B cell (primary cell): ENCODE measurements around the gene GCN1. TPM values are rescaled to one million over a fixed set of nuclear protein-coding genes. Genes with fewer than 3 reads are reported as not detected.

ENCODE experiments used
- ATAC-seq: fragments of 200-7000 bp; cut with Tn5 transposase; one replicate; pipeline ENCODE4 v1.10.0; 2021; ENCODE audit warnings: low read depth, mild to moderate bottlenecking, moderate number of reproducible peaks, moderate library complexity
- CTCF ChIA-PET: fragments of 350-600 bp; sonication (Branson Sonifier 250); formaldehyde crosslinking; loops from one replicate; lab custom pipeline; 2021; ENCODE audit warnings: antibody characterized with exemption, inconsistent platforms; lab: Charles Lee
- POLR2A ChIA-PET: fragments of 350-600 bp; sonication (Branson Sonifier 250); formaldehyde crosslinking; loops from one replicate; lab custom pipeline; 2021; ENCODE audit warnings: antibody characterized with exemption; lab: Charles Lee
- DNase-seq: peaks from one replicate; pipeline ENCODE4 v3.0.0; 2013
- H2AFZ ChIP-seq: 2 replicates; pipeline ENCODE4 v1.6.1; 2012; ENCODE audit warnings: mild to moderate bottlenecking, low read depth, low read length; ENCODE audit not compliant: insufficient read depth, poor library complexity, severe bottlenecking
- H3K27ac ChIP-seq, 2 donors: 1 replicate in 1 of 2; 2 replicates in 1 of 2; pipeline ENCODE4 v1.5.1; 2012 to 2013; ENCODE audit warnings: low read length in 2 of 2, mild to moderate bottlenecking in 2 of 2, moderate library complexity in 1 of 2
- H3K27me3 ChIP-seq, 4 experiments: fragments of 200-600 bp in 1 of 4; sonication (generic) in 1 of 4; replicated peaks in 1 of 4; 1 replicate in 2 of 4; 2 replicates in 2 of 4; pipeline versions ENCODE4 v1.6.1 to v1.7.0; 2013 to 2016; ENCODE audit warnings: low read length in 3 of 4, mild to moderate bottlenecking in 2 of 4, mixed read lengths in 1 of 4, moderate library complexity in 1 of 4; ENCODE audit not compliant: insufficient read depth in 4 of 4, control insufficient read depth in 3 of 4; ENCODE audit errors: control extremely low read depth in 1 of 4
- H3K36me3 ChIP-seq, 2 experiments: replicated peaks in 1 of 2; 1 replicate in 1 of 2; 2 replicates in 1 of 2; pipeline versions ENCODE4 v1.6.1 to v1.7.1; 2013; ENCODE audit warnings: low read length in 1 of 2; ENCODE audit not compliant: insufficient read depth in 2 of 2, control insufficient read depth in 1 of 2; ENCODE audit errors: control extremely low read depth in 1 of 2, extremely low read depth in 1 of 2
- H3K4me1 ChIP-seq, 2 donors: fragments of 200-600 bp in 1 of 2; sonication (generic) in 1 of 2; 1 replicate in 1 of 2; 2 replicates in 1 of 2; pipeline versions ENCODE4 v1.5.1 to v1.6.1; 2013 to 2017; ENCODE audit warnings: low read length in 2 of 2; ENCODE audit not compliant: control insufficient read depth in 2 of 2, insufficient read depth in 2 of 2
- H3K4me2 ChIP-seq: replicated peaks from 2 replicates; pipeline ENCODE3; 2012; ENCODE audit warnings: mild to moderate bottlenecking, low read depth, low read length; ENCODE audit not compliant: poor library complexity, severe bottlenecking
- H3K4me3 ChIP-seq, 5 experiments: fragments of 200-600 bp in 1 of 5; sonication (generic) in 1 of 5; 1 replicate in 3 of 5; 2 replicates in 2 of 5; pipeline versions ENCODE4 v1.5.1 to v1.7.0; 2011 to 2016; ENCODE audit warnings: low read length in 4 of 5, mild to moderate bottlenecking in 4 of 5, low read depth in 2 of 5, control low read depth in 1 of 5, moderate library complexity in 1 of 5; ENCODE audit not compliant: insufficient read depth in 1 of 5; ENCODE audit errors: control extremely low read depth in 1 of 5, extremely low read depth in 1 of 5
- H3K79me2 ChIP-seq: fragments of 200-600 bp; sonication (generic); one replicate; pipeline ENCODE4 v1.6.0; 2016; ENCODE audit warnings: low read length; ENCODE audit not compliant: control insufficient read depth, insufficient read depth
- H3K9ac ChIP-seq: fragments of 200-600 bp; sonication (generic); 2 replicates; pipeline ENCODE4 v1.6.1; 2017; ENCODE audit warnings: mild to moderate bottlenecking, low read length, moderate library complexity
- H3K9me3 ChIP-seq, 3 donors: one replicate each; pipeline versions ENCODE4 v1.6.1 to v1.7.1; 2013; ENCODE audit warnings: low read length in 2 of 3; ENCODE audit not compliant: control insufficient read depth in 2 of 3, insufficient read depth in 1 of 3; ENCODE audit errors: control extremely low read depth in 1 of 3
- H4K20me1 ChIP-seq: 2 replicates; pipeline ENCODE4 v1.6.0; 2012; ENCODE audit warnings: mild to moderate bottlenecking, low read length; ENCODE audit not compliant: insufficient read depth, control insufficient read depth, poor library complexity, severe bottlenecking
- H3K27ac Mint-ChIP-seq: one replicate; pipeline ENCODE4 v1.8.0; 2021; ENCODE audit warnings: mixed read lengths
- H3K27me3 Mint-ChIP-seq: one replicate; pipeline ENCODE4 v1.8.0; 2021; ENCODE audit warnings: mixed read lengths
- H3K4me1 Mint-ChIP-seq: one replicate; pipeline ENCODE4 v1.8.0; 2021; ENCODE audit warnings: mixed read lengths
- H3K4me3 Mint-ChIP-seq: one replicate; pipeline ENCODE4 v1.8.0; 2021; ENCODE audit warnings: mixed read lengths
- H3K9me3 Mint-ChIP-seq: one replicate; pipeline ENCODE4 v1.8.0; 2022; ENCODE audit warnings: mixed read lengths; ENCODE audit not compliant: insufficient read depth
- EZH2 ChIP-seq: IDR thresholded peaks from 2 replicates; pipeline ENCODE4 v1.6.1; 2012; ENCODE audit warnings: borderline replicate concordance, low read depth, mild to moderate bottlenecking, moderate library complexity, low read length; ENCODE audit not compliant: insufficient read depth, poor library complexity, severe bottlenecking
- WGBS: methylation state at CpG from one replicate; pipeline ENCODE4 v1.1.5; 2013; ENCODE audit warnings: missing lambda C conversion rate; ENCODE audit not compliant: insufficient coverage; 5-methylcytosine and 5-hydroxymethylcytosine counted together
- intact Hi-C: fragments of 100-400 bp; cut with micrococcal nuclease; formaldehyde crosslinking; loops from one replicate; pipeline ENCODE4 v1.10.0; 2022
- polyA plus RNA-seq: library from polyadenylated mRNA; depleted of rRNA; stranded (reverse); fragments of >200 nt; gene quantifications from 2 replicates; pipeline ENCODE4 v1.2.3, GENCODE V29; 2012
- total RNA-seq, 2 donors: library from RNA; stranded (reverse); fragments of 120-200 nt in 1 of 2; gene quantifications; 1 replicate in 1 of 2; 2 replicates in 1 of 2; pipeline versions ENCODE4 v1.2.3 to v1.2.4, GENCODE V29; 2013 to 2022
- TF ChIP-seq, protein P1 (sequence below): fragments of 200-600 bp; IDR thresholded peaks from one replicate; pipeline ENCODE4 v1.8.0; 2022; ENCODE audit warnings: antibody characterized with exemption, mild to moderate bottlenecking

The GCN1 gene
- total and polyA plus RNA-seq, 2 donors (not counting 1 experiment from before 2014, with no cell fraction given) = 41.3 to 127 TPM

DNA sequence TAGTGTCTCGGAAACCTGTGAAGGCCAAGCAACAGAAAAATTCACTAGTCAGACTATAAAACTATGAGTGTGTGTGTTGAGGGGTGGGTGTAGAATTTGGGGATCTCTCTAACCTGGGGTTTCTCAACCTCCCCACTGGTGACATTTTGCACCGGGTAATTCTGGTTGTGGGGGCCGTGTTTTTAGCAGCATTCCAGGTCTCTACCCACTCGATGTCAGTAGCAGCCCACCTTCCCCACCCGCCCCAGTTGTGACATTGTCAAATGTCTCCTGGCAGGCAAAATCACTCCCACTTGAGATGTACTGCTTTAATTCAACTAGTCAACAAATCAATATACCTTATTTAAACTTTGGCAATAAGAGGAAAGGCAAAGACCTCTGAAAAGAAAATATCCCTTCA, 4.1 kb downstream of the GCN1 start:
- POLR2A ChIA-PET = no interaction called here
- no peak for ATAC-seq
- Histone ChIP-seq H3K79me2 (peaks cover 93% of the 10 kb centered on the region), H3K4me1 (peaks cover 13 to 18% of the 10 kb centered on the region in 2 donors), H3K4me3 (no peak overlapping the region), H2AFZ (no peak overlapping the region), H3K9ac (no peak overlapping the region), H4K20me1 (peaks cover 53% of the 10 kb centered on the region), H3K36me3 (peaks cover 3 to 43% of the 10 kb centered on the region in 2 experiments), H3K27ac (no peak overlapping the region), H3K9me3 (no peaks in the 10 kb centered on the region), H3K4me2 (no peak overlapping the region), H3K27me3 (no peaks in the 10 kb centered on the region)
- Mint-ChIP-seq H3K4me3 (no peak overlapping the region), H3K9me3 (no peaks in the 10 kb centered on the region), H3K4me1 (peaks cover 17% of the 10 kb centered on the region), H3K27ac (no peak overlapping the region), H3K27me3 (no peaks in the 10 kb centered on the region)
- no peak for DNase-seq
- CTCF ChIA-PET = no interaction called here
- TF ChIP-seq, protein P1, sequence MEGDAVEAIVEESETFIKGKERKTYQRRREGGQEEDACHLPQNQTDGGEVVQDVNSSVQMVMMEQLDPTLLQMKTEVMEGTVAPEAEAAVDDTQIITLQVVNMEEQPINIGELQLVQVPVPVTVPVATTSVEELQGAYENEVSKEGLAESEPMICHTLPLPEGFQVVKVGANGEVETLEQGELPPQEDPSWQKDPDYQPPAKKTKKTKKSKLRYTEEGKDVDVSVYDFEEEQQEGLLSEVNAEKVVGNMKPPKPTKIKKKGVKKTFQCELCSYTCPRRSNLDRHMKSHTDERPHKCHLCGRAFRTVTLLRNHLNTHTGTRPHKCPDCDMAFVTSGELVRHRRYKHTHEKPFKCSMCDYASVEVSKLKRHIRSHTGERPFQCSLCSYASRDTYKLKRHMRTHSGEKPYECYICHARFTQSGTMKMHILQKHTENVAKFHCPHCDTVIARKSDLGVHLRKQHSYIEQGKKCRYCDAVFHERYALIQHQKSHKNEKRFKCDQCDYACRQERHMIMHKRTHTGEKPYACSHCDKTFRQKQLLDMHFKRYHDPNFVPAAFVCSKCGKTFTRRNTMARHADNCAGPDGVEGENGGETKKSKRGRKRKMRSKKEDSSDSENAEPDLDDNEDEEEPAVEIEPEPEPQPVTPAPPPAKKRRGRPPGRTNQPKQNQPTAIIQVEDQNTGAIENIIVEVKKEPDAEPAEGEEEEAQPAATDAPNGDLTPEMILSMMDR = no peak
- TF ChIP-seq EZH2 = no peak
- 94% methylated on average over 3 of the region's 5 CpGs for WGBS
- intact Hi-C loops = loop anchor here (5.0 kb wide), 1 partner anchor 73 kb away; the partner anchor contains the start of gene RAB35

DNA sequence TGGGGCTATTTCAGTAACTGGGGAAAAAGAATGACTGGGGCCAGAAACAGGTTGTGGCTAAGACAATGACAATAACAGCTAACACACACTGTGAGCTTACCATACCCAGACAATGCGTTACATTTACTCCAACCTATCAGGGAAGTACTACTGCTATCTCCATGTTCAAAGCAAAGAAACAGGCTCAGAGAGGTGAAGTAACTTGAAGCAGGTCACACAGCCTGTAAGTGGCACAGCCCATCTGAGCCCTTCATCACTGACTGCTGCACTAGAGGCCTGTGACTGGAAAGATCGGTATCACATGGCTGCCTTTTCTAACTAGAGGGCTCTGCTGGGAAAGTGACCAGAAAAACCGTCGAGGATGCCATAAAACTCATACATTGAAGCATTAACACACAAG, 7.9 kb downstream of the GCN1 start:
- intact Hi-C loops = no loop called here
- ATAC-seq (no peak), DNase-seq (no peak)
- Histone ChIP-seq H3K27me3 (no peaks in the 10 kb centered on the region), H3K4me3 (no peak overlapping the region), H3K27ac (no peak overlapping the region), H3K4me2 (no peak overlapping the region), H4K20me1 (peaks cover 62% of the 10 kb centered on the region), H2AFZ (no peak overlapping the region), H3K9me3 (no peaks in the 10 kb centered on the region), H3K9ac (no peak overlapping the region), H3K79me2 (peaks cover 76% of the 10 kb centered on the region), H3K36me3 (peaks cover 1 to 75% of the 10 kb centered on the region in 2 experiments), H3K4me1 (no peaks in the 10 kb centered on the region)
- H3K4me3 Mint-ChIP-seq = no peak overlapping the region
- POLR2A ChIA-PET = no interaction called here
- WGBS = 100% methylated on average over 2 of the region's 4 CpGs
- TF ChIP-seq, protein P1 = no peak
- no peak for TF ChIP-seq EZH2
- H3K4me1 Mint-ChIP-seq = peaks cover 2% of the 10 kb centered on the region
- H3K27me3 Mint-ChIP-seq = no peaks in the 10 kb centered on the region
- CTCF ChIA-PET = interaction anchor here (0.7 kb wide), 1 partner anchor 89 kb away, joined by 3 read pairs; no protein-coding TSS in a partner anchor
- H3K9me3 Mint-ChIP-seq = no peaks in the 10 kb centered on the region
- H3K27ac Mint-ChIP-seq = no peak overlapping the region
